Suppressor macrophage treated with lipopolysaccharide for 4 hours (primary cell): ENCODE measurements around the gene PODNL1.
"Not testable (repeated sequence)": the region's sequence is repeated elsewhere in the genome, so short reads cannot be mapped to it uniquely, and the experiment has no call there.

Source experiments
- DNase-seq: peaks from one replicate; pipeline ENCODE4 v3.0.0-alpha.2; 2020

The PODNL1 gene

GRCh38 chr19:13938301-13939064 is at the start of gene PODNL1:
Gene PODNL1 (minus strand): TSS chr19:13938417. CDS start chr19:13938181, 236 bp downstream.
- no peak for DNase-seq

GRCh38 chr19:13987101-13987890 is 49.1 kb upstream of the PODNL1 start:
- DNase-seq: peak; percentile 44

- peak; percentile 93 for DNase-seq
Measured at GRCh38 chr19:13986348-13986904, 48.2 kb upstream of the PODNL1 start.

- DNase-seq: no peak
Measured at GRCh38 chr19:13985771-13986347, 47.6 kb upstream of the PODNL1 start.

GRCh38 chr19:13984875-13985741 is 46.9 kb upstream of the PODNL1 start:
- no peak for DNase-seq

- DNase-seq: no peak
Measured at GRCh38 chr19:13984186-13984585, 46.0 kb upstream of the PODNL1 start.

GRCh38 chr19:13983213-13983889 is 45.1 kb upstream of the PODNL1 start:
- no peak for DNase-seq

- DNase-seq: no peak
Measured at GRCh38 chr19:13982773-13983172, 44.6 kb upstream of the PODNL1 start.

- DNase-seq: no peak
Measured at GRCh38 chr19:13981988-13982501, 43.8 kb upstream of the PODNL1 start.

- no peak for DNase-seq
Measured at GRCh38 chr19:13981467-13981866, 43.2 kb upstream of the PODNL1 start.

GRCh38 chr19:13981021-13981420 is 42.8 kb upstream of the PODNL1 start:
- DNase-seq: no peak

GRCh38 chr19:13980340-13980739 is 42.1 kb upstream of the PODNL1 start:
- no peak for DNase-seq

- no peak for DNase-seq
Measured at GRCh38 chr19:13979686-13980085, 41.5 kb upstream of the PODNL1 start.

- no peak for DNase-seq
Measured at GRCh38 chr19:13979244-13979615, 41.0 kb upstream of the PODNL1 start.

- no peak for DNase-seq
Measured at GRCh38 chr19:13978351-13979243, 40.4 kb upstream of the PODNL1 start.

GRCh38 chr19:13977803-13978202 is 39.6 kb upstream of the PODNL1 start:
- no peak for DNase-seq

GRCh38 chr19:13976446-13976845 is 38.2 kb upstream of the PODNL1 start:
- no peak for DNase-seq

- no peak for DNase-seq
Measured at GRCh38 chr19:13975870-13976269, 37.7 kb upstream of the PODNL1 start.

- DNase-seq: no peak
Measured at GRCh38 chr19:13974073-13974472, 35.9 kb upstream of the PODNL1 start.

- not testable (repeated sequence) for DNase-seq
Measured at GRCh38 chr19:13973479-13973878, 35.3 kb upstream of the PODNL1 start.
